Left lobe of liver (tissue), 2 donors: ENCODE measurements around the gene RBM20. TPM values are rescaled to one million over a fixed set of nuclear protein-coding genes. Genes with fewer than 3 reads are reported as not detected.
"Not testable (repeated sequence)": the region's sequence is repeated elsewhere in the genome, so short reads cannot be mapped to it uniquely, and the experiment has no call there.

Experiments used
- ATAC-seq: fragments of 200-7000 bp; cut with Tn5 transposase; one replicate; pipeline ENCODE4 v1.9.1; 2020; ENCODE audit warnings: mild to moderate bottlenecking, moderate library complexity
- DNase-seq: peaks from one replicate; pipeline ENCODE4 v3.0.0-alpha.2; 2020; ENCODE audit warnings: low spot score
- total RNA-seq: library from RNA; stranded (reverse); gene quantifications from one replicate; pipeline ENCODE4 v1.2.1, GENCODE V29; 2021
- donor health status: DM: no; HTN: no; CAD: no; lungs with moderate emphysema.
- donor health status: DM: no; HTN: yes; CAD: no.

Gene RBM20
- total RNA-seq, 1 donor from 2014 or later: 0.33 TPM

DNA sequence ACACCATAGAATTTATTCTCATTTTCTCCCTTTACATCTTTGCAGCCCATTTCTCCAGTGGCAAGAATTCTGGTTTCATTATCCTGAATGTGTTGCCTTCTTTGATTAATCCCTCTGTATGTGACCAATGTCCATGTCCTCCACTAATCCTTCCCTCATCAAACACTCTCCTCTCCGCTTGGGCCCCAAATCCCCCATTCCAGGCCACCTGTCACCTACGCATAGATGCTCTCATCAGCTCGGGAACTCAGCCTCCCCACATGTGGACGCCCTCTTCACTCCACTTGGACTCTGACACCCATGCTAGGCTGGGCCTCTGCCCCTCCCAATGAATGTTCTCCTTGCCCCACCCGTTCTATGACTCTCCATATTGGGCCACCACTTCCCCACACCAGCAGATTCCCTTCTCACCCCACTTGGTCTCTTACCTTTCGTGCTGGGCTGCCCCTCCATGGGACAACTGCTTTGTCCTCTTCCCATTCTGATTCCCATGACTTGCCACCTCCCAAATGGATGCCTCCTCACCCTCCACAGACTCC, 18.7 kb upstream of the RBM20 start:
- ATAC-seq (no peak), DNase-seq (no peak)

DNA sequence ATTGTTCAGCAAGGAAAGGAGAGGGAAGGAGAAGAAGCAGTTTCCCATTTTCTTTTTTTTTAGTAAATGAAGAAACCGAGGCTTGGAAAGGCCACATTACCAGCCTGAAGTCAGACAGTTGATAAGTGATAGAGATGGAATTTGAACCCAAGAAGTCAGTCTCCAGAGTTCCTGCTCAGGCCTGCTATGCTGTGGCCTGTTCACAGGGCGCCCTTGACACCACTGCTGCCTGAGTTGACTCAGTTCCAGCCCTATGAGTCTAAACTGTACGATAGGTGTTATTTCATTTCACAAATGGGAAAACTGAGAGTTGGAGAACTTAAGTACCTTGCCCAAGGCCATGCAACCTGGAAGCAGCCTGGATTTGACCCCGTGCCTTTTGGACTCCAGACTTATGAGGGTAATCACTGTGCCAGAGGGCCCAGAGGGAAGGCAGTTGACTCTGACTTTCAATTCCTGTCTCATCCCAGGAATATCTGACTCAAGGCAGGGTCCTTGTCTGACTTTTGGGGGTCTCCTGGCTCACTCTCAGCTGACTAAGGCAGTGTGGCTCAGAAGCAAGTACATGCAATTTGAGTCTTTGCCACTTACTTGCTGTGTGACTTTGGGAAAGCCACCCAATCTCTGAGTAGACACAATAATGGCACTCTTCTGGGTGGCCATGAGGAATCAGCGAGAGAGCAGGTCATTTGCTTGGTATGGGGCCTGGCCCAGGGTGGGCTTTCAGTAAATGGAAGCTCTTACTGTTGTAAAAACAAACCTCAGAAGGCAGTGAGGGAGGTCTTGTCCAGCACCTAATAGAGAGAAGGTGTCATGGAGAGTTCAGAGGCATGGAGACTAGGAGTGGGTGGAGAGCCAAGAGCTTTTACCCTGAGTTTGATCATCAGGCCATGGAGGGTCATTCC, 17.9 kb upstream of the RBM20 start:
- DNase-seq (no peak), ATAC-seq (no peak)

DNA sequence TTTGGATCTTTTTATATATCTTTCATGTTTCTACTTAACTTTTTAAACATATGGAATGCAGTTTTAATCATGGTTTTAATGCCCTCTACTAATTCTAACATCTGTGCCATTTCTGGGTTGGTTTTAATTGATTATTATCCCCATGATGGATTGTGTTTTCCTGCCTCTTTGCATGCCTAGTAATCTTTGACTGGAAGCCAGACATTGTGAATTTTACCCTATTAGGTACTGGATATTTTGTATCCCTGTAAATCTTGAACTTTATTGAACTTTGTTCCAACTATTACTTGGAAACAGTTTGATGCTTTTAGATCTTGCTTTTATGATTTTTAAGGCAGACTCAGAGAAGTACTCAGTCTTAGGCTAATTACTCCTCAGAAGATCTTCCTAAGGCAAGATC, 16.0 kb upstream of the RBM20 start:
- ATAC-seq: no peak

DNA sequence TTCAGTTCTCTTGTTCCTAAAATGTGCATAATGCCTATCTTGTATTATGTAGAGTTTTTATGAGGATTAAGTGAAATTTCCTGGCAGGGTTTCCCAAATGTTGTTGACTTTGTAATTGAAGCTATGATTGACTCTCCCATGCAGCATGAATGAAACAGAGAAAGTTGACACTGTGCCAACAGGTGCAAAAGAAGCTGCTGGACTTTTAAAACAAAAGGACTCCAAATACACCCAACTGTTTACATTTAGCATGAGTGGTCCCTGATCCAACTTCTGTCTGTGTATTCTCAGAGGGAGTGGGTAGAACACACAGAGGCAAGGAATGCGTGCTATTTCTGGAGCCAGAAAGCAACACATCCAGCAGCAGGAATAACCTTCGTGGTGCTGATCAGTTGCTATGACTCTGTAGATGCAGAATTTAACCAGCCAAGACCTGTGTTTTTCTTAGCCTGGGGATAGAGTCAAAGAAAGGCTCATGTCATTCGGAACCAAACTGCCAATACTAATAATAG, 14.4 kb upstream of the RBM20 start:
- no peak for DNase-seq
- no peak for ATAC-seq

More for the DNA sequence above, 16.0 kb upstream of the RBM20 start:
- DNase-seq: no peak

DNA sequence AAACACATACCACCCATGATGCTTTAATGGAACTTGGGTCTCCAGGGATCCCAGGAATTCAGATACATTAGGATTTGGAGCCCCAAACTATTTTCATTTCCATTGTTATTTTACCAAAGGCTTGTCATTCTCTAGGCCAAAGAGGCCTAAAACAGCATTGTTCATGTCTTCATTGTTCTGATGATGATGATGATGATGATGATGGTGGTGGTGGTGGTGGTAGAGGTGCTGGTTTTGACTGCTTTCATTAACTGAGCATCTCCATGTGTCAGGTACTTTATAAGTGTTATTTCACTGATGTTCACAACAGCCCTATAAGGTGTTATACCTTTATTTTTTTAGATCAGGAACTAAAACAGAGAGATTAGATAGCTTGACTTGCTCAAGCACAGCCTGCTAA, 12.2 kb upstream of the RBM20 start:
- ATAC-seq (no peak), DNase-seq (no peak)

DNA sequence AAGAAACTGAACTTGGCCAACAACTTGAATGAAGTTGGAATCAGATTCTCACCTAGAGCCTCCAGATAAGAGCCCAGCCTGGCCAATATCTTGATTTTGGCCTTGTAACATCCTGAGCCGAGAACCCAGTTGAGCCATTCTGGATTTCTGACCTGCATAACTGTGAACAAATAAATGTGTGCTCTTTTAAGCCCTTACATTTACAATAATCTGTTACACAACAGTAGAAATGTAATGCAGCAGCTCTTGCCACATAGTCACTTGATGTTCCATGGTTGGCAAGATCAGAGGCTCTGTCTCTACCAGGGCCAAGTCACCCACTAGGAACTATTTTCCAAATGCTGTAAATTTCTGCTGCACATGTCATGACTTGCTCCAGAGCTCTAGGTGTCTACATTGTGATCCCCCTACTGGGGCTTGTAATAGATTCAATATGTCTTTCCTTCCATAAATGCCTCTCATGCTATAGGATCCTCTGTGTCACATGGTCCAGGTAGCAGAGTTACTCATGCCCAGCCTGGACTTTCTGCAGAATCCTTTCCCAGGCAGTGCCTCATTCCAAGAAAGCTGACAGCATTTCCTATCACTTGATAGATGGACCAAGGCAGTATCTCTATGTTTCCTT, 11.4 kb upstream of the RBM20 start:
- DNase-seq (no peak), ATAC-seq (peak; percentile 72)

DNA sequence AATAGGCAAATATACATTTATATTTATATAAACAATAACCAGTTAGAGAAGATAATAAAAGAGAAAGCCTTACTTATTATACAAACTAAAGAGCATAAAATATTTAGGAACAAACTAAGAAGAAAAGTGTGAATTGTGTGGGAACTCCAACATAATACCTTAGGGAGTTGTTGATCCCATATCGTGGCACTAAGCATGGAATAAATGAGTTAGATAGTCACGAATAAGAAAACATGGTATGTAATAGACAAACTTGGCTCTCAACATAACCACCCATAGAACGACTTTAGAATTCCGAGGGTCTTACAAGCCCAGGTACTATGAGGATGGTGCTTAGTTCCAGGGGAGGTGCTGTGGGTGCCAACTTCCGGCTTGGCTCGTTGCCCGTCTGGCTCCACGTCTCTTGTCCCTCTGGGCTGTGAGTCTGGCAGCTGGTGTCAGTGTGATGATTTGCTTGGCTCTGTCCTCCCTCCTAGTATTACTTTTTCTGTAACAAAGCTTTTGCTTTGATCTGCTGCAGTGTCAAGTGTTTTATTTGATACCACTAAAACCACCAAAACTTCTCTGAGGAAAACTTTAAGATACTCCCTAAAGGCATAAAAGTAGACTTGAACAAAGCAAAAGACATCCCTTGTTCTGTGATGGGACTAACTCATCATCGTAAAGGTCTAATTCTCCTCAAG, 9.5 kb upstream of the RBM20 start:
- peak; percentile 58 for DNase-seq

DNA sequence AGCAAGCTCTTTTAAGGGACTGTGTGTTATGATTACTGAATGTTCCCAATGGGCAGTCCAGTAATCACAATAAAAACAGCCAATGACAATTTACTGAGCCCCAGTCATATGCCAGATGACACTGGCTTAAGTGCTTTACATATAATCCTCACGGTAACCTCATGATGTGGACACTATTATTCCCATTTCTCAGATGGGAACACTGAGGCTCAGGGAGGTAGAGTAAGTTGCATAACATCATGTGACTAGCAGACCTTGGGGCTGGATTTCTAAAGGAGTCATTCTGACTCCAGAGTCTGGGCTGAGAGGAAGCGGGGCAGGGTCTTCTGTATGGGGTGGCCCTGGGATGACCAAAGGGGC, 7.6 kb upstream of the RBM20 start:
- no peak for ATAC-seq
- DNase-seq: no peak

More for the DNA sequence above, 9.5 kb upstream of the RBM20 start:
- peak; percentile 77 for ATAC-seq

DNA sequence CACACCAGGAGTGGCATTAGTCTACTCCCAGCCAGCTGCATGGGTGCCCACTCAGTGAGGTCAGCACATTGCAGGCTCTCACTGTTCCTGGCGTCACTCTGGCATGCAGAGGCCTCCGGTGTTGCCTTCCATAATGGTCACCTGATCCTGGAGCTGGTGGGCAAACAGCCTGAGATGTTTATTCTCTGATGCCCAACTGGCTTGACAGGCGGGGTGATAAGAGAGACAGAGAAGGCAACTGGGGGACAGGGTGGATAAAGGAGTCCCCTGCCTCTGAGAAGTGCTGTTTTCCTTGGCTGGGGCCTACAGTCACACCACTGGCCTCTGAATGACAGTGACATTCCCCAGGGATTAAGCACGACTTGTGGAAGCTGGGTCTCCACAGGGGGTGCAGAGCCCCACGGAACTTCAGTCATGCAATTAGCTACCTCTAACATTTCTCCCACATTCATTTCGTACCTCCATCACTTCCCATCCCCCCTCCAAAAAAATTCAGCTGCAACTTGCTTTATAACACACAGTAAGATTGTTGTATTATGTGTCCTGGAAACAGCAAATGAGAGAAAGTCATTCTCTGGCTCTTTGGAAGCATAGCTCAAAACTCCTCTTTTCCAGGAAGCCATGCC, 7.1 kb upstream of the RBM20 start:
- ATAC-seq: no peak
- no peak for DNase-seq

DNA sequence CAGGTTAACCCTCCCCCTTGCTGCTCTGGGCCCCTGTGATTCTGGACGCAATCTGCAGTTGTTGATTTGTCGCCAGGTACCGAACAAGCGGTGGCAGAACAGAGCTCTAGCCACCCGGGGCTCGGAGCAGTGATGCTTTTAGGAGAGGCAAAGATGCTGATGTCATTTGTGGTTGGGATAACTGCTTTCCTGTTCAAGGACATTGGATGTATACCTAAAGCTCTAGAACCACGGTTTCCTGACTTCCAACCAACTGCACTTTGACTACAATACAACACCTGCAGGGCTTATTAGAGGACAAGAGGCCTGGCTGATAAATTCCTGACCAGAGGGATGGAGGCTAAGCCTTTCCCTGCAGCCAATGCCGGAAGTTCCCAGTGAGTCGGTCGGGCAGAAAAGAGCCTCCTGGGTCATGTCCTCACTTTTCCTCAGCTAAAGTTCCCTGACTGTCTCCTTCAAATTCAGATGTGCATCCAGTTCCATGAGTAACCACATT, 6.5 kb upstream of the RBM20 start:
- ATAC-seq (no peak), DNase-seq (no peak)

DNA sequence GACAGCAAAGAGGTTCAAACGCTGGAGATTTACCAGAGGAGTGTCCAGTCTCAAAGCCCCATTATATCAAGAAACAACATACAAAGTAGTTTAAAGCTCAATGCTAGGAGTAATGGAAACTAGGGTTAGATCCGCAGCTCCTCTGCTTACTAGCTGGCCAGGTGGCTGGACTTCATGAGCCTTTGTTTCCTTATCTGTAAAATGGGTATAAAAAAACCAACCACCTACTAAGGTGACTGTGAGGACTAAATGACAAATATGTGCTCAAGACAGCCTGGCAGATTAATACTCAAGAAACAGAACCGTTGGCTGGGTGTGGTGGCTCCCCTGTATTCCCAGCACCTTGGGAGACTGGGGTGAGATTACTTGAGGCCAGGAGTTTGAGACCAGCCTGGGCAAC, 5.8 kb upstream of the RBM20 start:
- DNase-seq: no peak
- no peak for ATAC-seq

DNA sequence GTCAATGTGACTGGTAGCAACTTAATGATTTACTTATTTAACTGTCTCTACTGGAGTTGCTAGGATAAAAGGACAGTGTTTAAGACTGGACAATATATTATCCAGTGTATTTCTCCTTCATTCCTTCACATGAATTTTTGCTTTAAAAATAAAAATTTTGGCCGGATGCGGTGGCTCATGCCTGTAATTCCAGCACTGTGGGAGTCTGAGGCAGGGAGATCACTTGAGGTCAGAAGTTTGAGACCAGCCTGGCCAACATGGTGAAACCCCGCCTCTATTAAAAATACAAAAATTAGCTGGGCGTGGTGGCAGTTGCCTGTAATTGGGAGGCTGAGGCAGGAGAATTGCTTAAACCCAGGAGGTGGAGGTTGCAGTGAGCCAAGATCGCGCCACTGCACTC, 5.1 kb upstream of the RBM20 start:
- not testable (repeated sequence) for DNase-seq, ATAC-seq

DNA sequence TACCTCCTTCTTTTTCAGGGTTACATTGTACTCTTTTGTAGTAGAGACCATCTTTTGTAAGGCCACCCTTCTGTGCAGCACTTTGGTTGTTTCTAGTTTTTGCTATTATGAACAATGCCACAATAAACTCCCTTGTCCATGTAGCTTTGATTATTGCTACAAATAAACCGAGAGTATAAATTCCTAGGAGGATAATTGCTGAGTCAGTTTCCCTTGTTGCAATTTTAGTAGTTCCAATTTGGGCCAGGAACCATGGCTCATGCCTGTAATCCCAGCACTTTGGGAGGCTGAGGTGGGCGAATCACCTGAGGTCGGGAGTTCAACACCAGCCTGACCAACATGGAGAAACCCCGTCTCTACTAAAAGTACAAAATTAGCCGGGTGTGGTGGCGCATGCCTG, 4.3 kb upstream of the RBM20 start:
- not testable (repeated sequence) for DNase-seq, ATAC-seq

DNA sequence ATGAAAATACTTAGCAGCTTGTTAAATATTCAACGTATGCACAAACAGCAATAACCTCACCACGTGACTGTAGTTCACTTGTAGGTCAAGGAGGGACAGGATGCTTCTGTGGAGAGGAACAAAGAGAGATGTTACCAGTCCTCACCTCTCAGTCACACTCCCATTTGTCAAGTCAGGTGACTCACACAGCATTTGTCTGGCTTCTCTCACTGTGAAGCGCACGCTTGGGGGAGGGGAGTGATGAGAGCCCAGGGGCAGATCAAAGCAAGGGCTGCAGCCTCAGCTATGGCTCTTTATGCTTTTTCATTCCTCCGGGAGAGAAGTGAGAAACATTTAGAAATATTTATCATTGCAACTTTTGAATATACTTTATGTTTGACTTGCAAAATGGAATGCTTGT, 2.9 kb upstream of the RBM20 start:
- ATAC-seq (no peak), DNase-seq (no peak)

DNA sequence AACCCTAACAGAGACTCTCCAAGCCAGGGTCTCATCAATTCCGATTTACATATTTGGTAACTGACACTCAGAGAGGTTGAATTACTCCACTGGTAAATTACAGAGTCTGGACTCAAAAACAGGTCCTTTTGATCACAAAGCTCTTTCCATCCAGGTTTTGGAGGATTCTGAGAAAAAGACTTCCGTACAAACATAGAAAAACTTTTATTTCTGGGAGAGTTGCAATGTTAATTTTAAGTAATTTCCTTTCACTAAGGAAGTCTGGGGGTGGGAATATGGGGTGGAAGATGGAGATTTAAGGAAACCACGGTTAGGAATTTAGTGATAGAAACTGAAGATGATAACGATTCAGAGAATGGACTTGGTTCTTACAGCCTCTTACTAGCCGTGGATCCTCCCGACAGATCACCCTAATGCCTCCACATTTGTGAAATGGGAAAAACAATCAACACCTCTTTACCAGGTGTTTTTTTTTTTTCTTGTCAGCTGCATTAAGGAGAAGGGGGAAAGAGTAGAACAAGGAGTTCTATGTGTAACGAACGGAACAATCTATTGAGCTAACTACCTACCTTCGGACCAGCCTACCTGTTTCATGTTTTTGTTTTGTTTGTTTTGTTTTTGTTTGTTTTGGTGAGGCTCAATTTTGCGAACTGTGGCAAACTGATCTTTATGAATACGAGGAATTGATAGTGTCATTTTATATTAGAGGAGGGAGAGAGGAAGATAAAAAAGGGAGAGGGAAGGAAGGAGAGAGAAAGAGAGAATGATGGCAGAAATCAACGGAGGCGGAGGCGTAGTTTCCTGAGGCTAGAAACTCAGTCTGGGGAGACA, 1.7 kb upstream of the RBM20 start:
- no peak for DNase-seq
- no peak for ATAC-seq

DNA sequence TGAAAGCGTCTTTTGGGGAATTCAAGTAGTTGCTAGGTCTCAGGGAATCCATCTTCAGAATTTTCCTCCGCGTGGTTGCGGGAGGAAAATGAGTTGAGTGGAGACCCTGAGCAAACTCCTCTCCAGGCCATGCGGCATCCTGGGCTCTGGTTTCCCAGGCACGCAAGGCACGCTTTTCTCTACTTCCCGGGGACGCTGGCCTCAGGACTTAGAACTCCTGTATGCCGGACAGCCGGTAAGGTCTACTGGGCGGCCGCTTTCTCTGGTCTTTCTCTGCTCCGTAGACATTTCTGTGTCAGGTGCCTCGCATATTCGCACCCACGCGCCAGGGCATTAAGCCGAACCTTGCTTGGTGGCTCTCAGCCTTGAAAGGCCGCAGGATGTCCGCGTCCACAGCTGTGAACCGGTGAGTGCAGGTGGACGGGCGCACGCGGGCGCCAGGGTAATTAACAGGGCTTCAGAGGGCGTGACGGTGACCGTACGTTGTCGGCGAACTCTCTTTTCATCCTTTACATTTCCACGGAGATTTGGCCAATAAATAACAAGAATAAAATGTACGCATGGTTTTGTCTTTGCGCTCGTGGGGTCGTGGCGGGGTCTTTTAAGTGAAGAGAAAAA, 992 bp upstream of the RBM20 start:
- ATAC-seq (peak; percentile 44), DNase-seq (no peak)

DNA sequence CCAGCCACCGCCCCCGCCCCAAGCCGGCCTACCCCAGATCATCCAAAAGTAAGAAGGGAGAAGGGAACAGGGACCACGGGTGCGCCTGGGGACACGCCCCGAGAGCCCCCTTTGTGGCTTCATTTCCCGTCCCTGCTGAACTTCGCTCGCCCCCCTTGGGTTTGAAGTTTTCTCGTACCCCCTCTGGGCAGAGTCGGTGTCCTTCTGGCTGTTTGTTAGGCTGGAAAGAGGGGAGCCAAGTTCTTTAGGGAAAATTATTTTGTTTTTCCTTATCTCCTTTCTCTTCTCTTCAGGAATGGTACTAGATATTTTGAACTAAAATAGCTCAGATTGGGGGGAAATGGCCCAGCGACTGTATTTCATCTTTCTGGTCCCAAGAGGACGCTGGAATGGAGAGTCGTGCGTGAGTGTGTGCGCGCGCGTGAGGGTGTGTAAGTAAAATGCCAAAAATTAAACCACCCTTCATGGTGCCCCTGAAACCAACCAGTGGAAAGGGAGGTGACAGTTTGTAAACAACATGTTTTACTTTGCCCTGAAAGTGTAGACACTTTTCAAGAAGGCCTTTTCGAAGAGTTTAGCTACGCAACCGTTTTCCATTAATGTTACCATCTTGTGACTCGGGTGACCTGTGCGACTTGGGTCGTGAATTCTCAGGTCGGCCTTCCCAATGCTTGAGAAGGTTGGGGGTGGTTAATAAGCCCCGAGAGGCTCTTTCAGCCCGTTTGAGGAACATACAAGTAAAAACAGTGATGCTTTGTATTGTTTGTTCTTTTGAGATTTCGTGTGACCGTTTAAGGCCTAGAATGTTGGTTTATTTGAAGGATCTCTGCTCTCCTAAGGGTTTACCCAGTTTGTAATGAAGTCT, 694 bp downstream of the RBM20 start:
- DNase-seq (no peak), ATAC-seq (no peak)

DNA sequence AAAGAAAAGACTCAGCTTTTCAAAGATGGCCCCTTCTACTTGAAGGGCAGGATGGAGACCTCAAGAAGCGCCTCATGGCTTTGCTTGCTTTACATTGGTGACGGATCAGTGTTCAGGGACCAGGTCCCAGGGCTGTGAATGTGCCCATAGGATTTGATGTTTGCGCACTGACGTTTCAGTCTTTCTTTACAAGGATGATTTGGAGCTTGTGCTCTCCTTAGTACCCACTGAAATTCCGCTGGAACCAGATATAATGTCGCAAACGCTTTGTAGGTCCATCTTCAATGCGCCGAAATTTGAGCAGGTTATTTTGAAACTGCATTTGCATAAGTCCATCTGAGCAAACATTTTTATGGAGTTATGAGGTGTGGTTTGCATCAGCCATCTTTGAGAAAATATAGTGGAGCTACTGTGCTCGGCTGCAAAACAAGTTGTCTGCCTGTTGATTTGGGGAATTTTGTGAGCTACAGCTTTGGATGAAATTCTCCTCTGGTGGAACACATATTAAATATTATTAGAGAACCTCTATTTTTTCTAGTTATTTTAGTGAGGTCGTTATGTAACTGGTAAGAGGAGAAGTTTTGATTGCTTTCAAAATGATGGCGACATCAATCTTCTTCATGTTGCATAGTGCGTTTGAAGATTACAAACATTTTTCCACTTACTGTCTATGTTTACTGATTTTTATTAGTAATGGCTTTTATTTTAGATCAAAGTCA, 2.4 kb downstream of the RBM20 start:
- DNase-seq: no peak
- ATAC-seq: no peak
